A673 (cell line): ENCODE data around the gene DPF3. TPM values are rescaled to one million over a fixed set of nuclear protein-coding genes. Genes with fewer than 3 reads are reported as not detected.

Source experiments
- BruUV-seq: library from RNA; stranded (reverse); fragments of 400-500 nt; replicated peaks from 2 replicates; lab custom pipeline; 2021; lab: Mats Ljungman, UMichigan
- CTCF ChIA-PET: fragments of 300-600 bp; sonication (Branson Sonifier 250); formaldehyde crosslinking; loops from one replicate; lab custom pipeline; 2022; ENCODE audit warnings: antibody characterized with exemption; lab: Charles Lee
- POLR2A ChIA-PET: fragments of 300-600 bp; sonication (Branson Sonifier 250); formaldehyde crosslinking; loops from one replicate; lab custom pipeline; 2022; ENCODE audit warnings: antibody characterized with exemption; ENCODE audit not compliant: low non-redundant PET; lab: Charles Lee
- DNase-seq: peaks from one replicate; pipeline ENCODE4 v3.0.0-alpha.2; 2015; ENCODE audit warnings: low spot score
- H3K27ac ChIP-seq: fragments of 200-600 bp; sonication (generic); 2 replicates; pipeline ENCODE4 v1.5.1; 2016; ENCODE audit warnings: mixed run types, low read depth, mild to moderate bottlenecking, mixed read lengths, antibody characterized with exemption, low read length; ENCODE audit not compliant: poor library complexity, severe bottlenecking
- H3K27me3 ChIP-seq: fragments of 200-600 bp; sonication (generic); replicated peaks from 2 replicates; pipeline ENCODE4 v1.6.1; 2017; ENCODE audit warnings: mixed run types, low read depth, mild to moderate bottlenecking, mixed read lengths, antibody characterized with exemption, low read length; ENCODE audit not compliant: insufficient read depth, poor library complexity
- H3K36me3 ChIP-seq: fragments of 200-600 bp; sonication (generic); 2 replicates; pipeline ENCODE4 v1.6.1; 2016; ENCODE audit warnings: mixed run types, mild to moderate bottlenecking, mixed read lengths, antibody characterized with exemption, low read length; ENCODE audit not compliant: insufficient read depth, poor library complexity, severe bottlenecking
- H3K4me1 ChIP-seq: fragments of 200-600 bp; sonication (generic); 2 replicates; pipeline ENCODE4 v1.6.1; 2017; ENCODE audit warnings: mixed run types, mild to moderate bottlenecking, mixed read lengths, antibody characterized with exemption, low read length; ENCODE audit not compliant: insufficient read depth, poor library complexity, severe bottlenecking
- H3K4me3 ChIP-seq: fragments of 200-600 bp; sonication (generic); 2 replicates; pipeline ENCODE4 v1.5.1; 2016; ENCODE audit warnings: low read depth, mixed run types, mild to moderate bottlenecking, mixed read lengths, low read length; ENCODE audit not compliant: poor library complexity, severe bottlenecking
- H3K9me3 ChIP-seq: fragments of 200-600 bp; sonication (generic); 2 replicates; pipeline ENCODE4 v1.6.1; 2016; ENCODE audit warnings: mixed run types, low read depth, mild to moderate bottlenecking, mixed read lengths, antibody characterized with exemption, low read length; ENCODE audit not compliant: poor library complexity, severe bottlenecking
- CTCF ChIP-seq: fragments of 300-800, 200-600 bp; sonication (generic); conservative IDR thresholded peaks from 2 replicates; pipeline ENCODE4 v1.5.1; 2017; ENCODE audit warnings: low read depth, mild to moderate bottlenecking, antibody characterized with exemption, low read length, moderate library complexity, mixed read lengths
- EZH2 ChIP-seq: fragments of 200-600 bp; sonication (generic); IDR thresholded peaks from 2 replicates; pipeline ENCODE4 v1.6.1; 2017; ENCODE audit warnings: borderline replicate concordance, low read depth, mild to moderate bottlenecking, mixed read lengths, antibody characterized with exemption, low read length; ENCODE audit not compliant: poor library complexity, severe bottlenecking
- intact Hi-C: fragments of 100-400 bp; cut with micrococcal nuclease; formaldehyde crosslinking; loops from one replicate; pipeline ENCODE4 v1.10.0; 2022; ENCODE audit not compliant: unreplicated experiment
- total RNA-seq: library from RNA; stranded (reverse); gene quantifications from 2 replicates; pipeline ENCODE4 v1.2.3, GENCODE V29; 2021

Gene DPF3
- total RNA-seq, 1 experiment from 2014 or later = 15.7 TPM

- Histone ChIP-seq H3K36me3 (no peaks in the 10 kb centered on the region), H3K9me3 (peaks cover 16% of the 10 kb centered on the region), H3K27me3 (no peaks in the 10 kb centered on the region), H3K4me1 (no peaks in the 10 kb centered on the region), H3K4me3 (no peak overlapping the region), H3K27ac (no peak overlapping the region)
- intact Hi-C loops = no loop called here
- ChIA-PET POLR2A (no interaction called here), CTCF (no interaction called here)
- BruUV-seq = no TSS peak
- no peak for DNase-seq
- TF ChIP-seq CTCF = no peak
- TF ChIP-seq EZH2 = no peak
Measured at GRCh38 chr14:72754949-72755348, 139.0 kb downstream of the DPF3 start.

- ChIA-PET CTCF (no interaction called here), POLR2A (no interaction called here)
- H3K9me3 ChIP-seq = peaks cover 6% of the 10 kb centered on the region
- intact Hi-C loops = no loop called here
- no peaks in the 10 kb centered on the region for H3K4me1 ChIP-seq
- H3K27ac ChIP-seq = no peak overlapping the region
- H3K4me3 ChIP-seq = no peak overlapping the region
- no peak for DNase-seq
- no peak for TF ChIP-seq EZH2
- TF ChIP-seq CTCF = no peak
- H3K36me3 ChIP-seq = no peaks in the 10 kb centered on the region
- BruUV-seq = no TSS peak
- H3K27me3 ChIP-seq = no peaks in the 10 kb centered on the region
Measured at GRCh38 chr14:72753879-72754400, 140.0 kb downstream of the DPF3 start.

- Histone ChIP-seq H3K4me3 (no peak overlapping the region), H3K9me3 (no peaks in the 10 kb centered on the region), H3K36me3 (no peaks in the 10 kb centered on the region), H3K27ac (no peak overlapping the region), H3K4me1 (no peaks in the 10 kb centered on the region), H3K27me3 (no peaks in the 10 kb centered on the region)
- intact Hi-C loops = no loop called here
- no TSS peak for BruUV-seq
- ChIA-PET CTCF (no interaction called here), POLR2A (no interaction called here)
- TF ChIP-seq EZH2 = no peak
- DNase-seq = no peak
Measured at GRCh38 chr14:72753044-72753710, 140.7 kb downstream of the DPF3 start.

- Histone ChIP-seq H3K4me3 (no peak overlapping the region), H3K4me1 (no peaks in the 10 kb centered on the region), H3K27ac (no peak overlapping the region), H3K9me3 (no peaks in the 10 kb centered on the region), H3K36me3 (no peaks in the 10 kb centered on the region), H3K27me3 (no peaks in the 10 kb centered on the region)
- no TSS peak for BruUV-seq
- CTCF ChIA-PET = no interaction called here
- no peak for DNase-seq
- POLR2A ChIA-PET = no interaction called here
- TF ChIP-seq EZH2 = no peak
- TF ChIP-seq CTCF = no peak
- intact Hi-C loops = no loop called here
Measured at GRCh38 chr14:72752034-72752412, 141.9 kb downstream of the DPF3 start.
